ENCODE measurements around the gene CELF2. TPM values are rescaled to one million over a fixed set of nuclear protein-coding genes. Genes with fewer than 3 reads are reported as not detected.

CELF2 gene
- total RNA-seq, 1 donor from 2014 or later, result 77.6 TPM

GRCh38 chr10:11270858-11271179 lies 253.1 kb downstream of the CELF2 start:
- H3K4me3 Mint-ChIP-seq, result no peak overlapping the region
- TF ChIP-seq CTCF (conservative IDR thresholded peaks at IDR 0.05), result peak; percentile 18
- no peaks in the 10 kb centered on the region for H3K27me3 Mint-ChIP-seq (ENCODE audit: low read depth)
- no peak for DNase-seq (ENCODE audit: low read depth, low spot score)
- no peaks in the 10 kb centered on the region for H3K9me3 Mint-ChIP-seq
- peaks cover 47% of the 10 kb centered on the region for H3K4me1 Mint-ChIP-seq
- peaks cover 16% of the 10 kb centered on the region for H3K36me3 Mint-ChIP-seq (ENCODE audit: low read depth)
- H3K27ac Mint-ChIP-seq (ENCODE audit: unreplicated experiment), result no peak overlapping the region

- H3K27ac Mint-ChIP-seq (ENCODE audit: unreplicated experiment), result no peak overlapping the region
- no peak for TF ChIP-seq CTCF (conservative IDR thresholded peaks at IDR 0.05)
- H3K4me1 Mint-ChIP-seq, result peaks cover 31% of the 10 kb centered on the region
- DNase-seq (ENCODE audit: low read depth, low spot score), result no peak
- no peaks in the 10 kb centered on the region for H3K9me3 Mint-ChIP-seq
- no peaks in the 10 kb centered on the region for H3K27me3 Mint-ChIP-seq (ENCODE audit: low read depth)
- peaks cover 18% of the 10 kb centered on the region for H3K36me3 Mint-ChIP-seq (ENCODE audit: low read depth)
- no peak overlapping the region for H3K4me3 Mint-ChIP-seq
These were observed 255.3 kb downstream of the CELF2 start for GRCh38 chr10:11272915-11273389.

- Mint-ChIP-seq H3K9me3 (no peaks in the 10 kb centered on the region), H3K27me3 (ENCODE audit: low read depth) (no peaks in the 10 kb centered on the region), H3K4me3 (no peak overlapping the region), H3K4me1 (peaks cover 34% of the 10 kb centered on the region), H3K27ac (ENCODE audit: unreplicated experiment) (peak overlapping the region; percentile 15), H3K36me3 (ENCODE audit: low read depth) (peaks cover 30% of the 10 kb centered on the region)
- TF ChIP-seq CTCF (conservative IDR thresholded peaks at IDR 0.05), result no peak
- DNase-seq (ENCODE audit: low read depth, low spot score), result no peak
These were observed 256.8 kb downstream of the CELF2 start for GRCh38 chr10:11274452-11274851.

- no peak for TF ChIP-seq CTCF (conservative IDR thresholded peaks at IDR 0.05)
- H3K27ac Mint-ChIP-seq (ENCODE audit: unreplicated experiment), result no peak overlapping the region
- no peaks in the 10 kb centered on the region for H3K27me3 Mint-ChIP-seq (ENCODE audit: low read depth)
- H3K9me3 Mint-ChIP-seq, result no peaks in the 10 kb centered on the region
- H3K4me1 Mint-ChIP-seq, result peaks cover 23% of the 10 kb centered on the region
- H3K4me3 Mint-ChIP-seq, result no peak overlapping the region
- DNase-seq (ENCODE audit: low read depth, low spot score), result no peak
- peaks cover 37% of the 10 kb centered on the region for H3K36me3 Mint-ChIP-seq (ENCODE audit: low read depth)
These were observed 258.0 kb downstream of the CELF2 start for GRCh38 chr10:11275651-11276050.

- no peak overlapping the region for H3K27ac Mint-ChIP-seq (ENCODE audit: unreplicated experiment)
- H3K9me3 Mint-ChIP-seq, result no peaks in the 10 kb centered on the region
- peaks cover 22% of the 10 kb centered on the region for H3K4me1 Mint-ChIP-seq
- no peak for DNase-seq (ENCODE audit: low read depth, low spot score)
- H3K4me3 Mint-ChIP-seq, result no peak overlapping the region
- no peak for TF ChIP-seq CTCF (conservative IDR thresholded peaks at IDR 0.05)
- no peaks in the 10 kb centered on the region for H3K27me3 Mint-ChIP-seq (ENCODE audit: low read depth)
- H3K36me3 Mint-ChIP-seq (ENCODE audit: low read depth), result peaks cover 42% of the 10 kb centered on the region
These were observed 258.8 kb downstream of the CELF2 start for GRCh38 chr10:11276449-11276990.
